Ishikawa (cell line): Measurements from ENCODE around the gene SPSB3.

Source experiments
- CEBPB ChIP-seq: IDR thresholded peaks from 2 replicates; pipeline ENCODE4 v1.6.1; 2012
- CREB1 ChIP-seq: IDR thresholded peaks from 2 replicates; pipeline ENCODE4 v1.6.1; 2012; ENCODE audit warnings: low read depth
- EGR1 ChIP-seq: IDR thresholded peaks from 2 replicates; pipeline ENCODE4 v1.6.1; 2012
- EP300 ChIP-seq: IDR thresholded peaks from 2 replicates; pipeline ENCODE4 v1.6.1; 2012; ENCODE audit warnings: borderline replicate concordance
- FOXM1 ChIP-seq: IDR thresholded peaks from 2 replicates; pipeline ENCODE4 v1.6.1; 2012; ENCODE audit warnings: low read depth, borderline replicate concordance
- NFIC ChIP-seq: IDR thresholded peaks from 2 replicates; pipeline ENCODE4 v1.6.1; 2012
- RAD21 ChIP-seq: IDR thresholded peaks from 2 replicates; pipeline ENCODE4 v1.6.1; 2012; ENCODE audit warnings: low read depth
- TAF1 ChIP-seq: IDR thresholded peaks from 2 replicates; pipeline ENCODE4 v1.6.1; 2012; ENCODE audit warnings: low read depth, mild to moderate bottlenecking
- TCF12 ChIP-seq: IDR thresholded peaks from 2 replicates; pipeline ENCODE4 v1.6.1; 2012; ENCODE audit warnings: low read depth
- TEAD4 ChIP-seq: IDR thresholded peaks from 2 replicates; pipeline ENCODE4 v1.6.1; 2012
- YY1 ChIP-seq: IDR thresholded peaks from 2 replicates; pipeline ENCODE4 v1.6.1; 2012; ENCODE audit warnings: low read depth
- ZBTB7A ChIP-seq: IDR thresholded peaks from 2 replicates; pipeline ENCODE4 v1.6.1; 2012; ENCODE audit warnings: low read depth
- TF ChIP-seq, protein P1 (sequence below): IDR thresholded peaks from 2 replicates; pipeline ENCODE4 v1.6.1; 2012; ENCODE audit warnings: low read depth, mild to moderate bottlenecking
- TF ChIP-seq, protein P2 (sequence below): IDR thresholded peaks from 2 replicates; pipeline ENCODE4 v1.6.1; 2012
- TF ChIP-seq, protein P3 (sequence below): IDR thresholded peaks from 2 replicates; pipeline ENCODE4 v1.6.1; 2012

Gene SPSB3

DNA sequence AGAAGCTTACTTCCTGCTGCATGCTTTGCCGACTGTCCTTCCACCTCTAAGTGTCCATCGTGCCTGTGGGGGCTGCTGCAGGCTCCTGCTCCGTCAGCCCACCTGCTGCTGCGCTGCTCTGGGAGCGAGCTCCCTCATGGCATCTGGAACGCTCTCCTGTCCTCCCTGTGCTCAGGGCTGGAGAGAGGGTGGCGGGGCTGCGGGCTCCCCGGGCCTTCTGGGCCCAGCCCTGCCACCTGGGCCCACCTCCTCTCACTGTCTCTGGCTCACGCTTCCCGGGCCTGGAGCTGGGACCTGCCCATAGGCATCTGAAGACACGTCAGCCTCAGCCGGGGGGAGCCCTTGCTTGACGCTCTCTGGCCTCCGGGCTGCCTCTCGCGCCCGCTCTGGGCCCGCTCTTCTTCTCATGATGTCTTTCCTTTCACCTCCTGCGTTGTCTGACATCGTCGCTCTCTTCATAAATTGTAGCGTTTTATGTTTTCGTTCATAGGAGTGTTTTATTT is 38.0 kb downstream of the SPSB3 start:
- TF ChIP-seq, protein P1, sequence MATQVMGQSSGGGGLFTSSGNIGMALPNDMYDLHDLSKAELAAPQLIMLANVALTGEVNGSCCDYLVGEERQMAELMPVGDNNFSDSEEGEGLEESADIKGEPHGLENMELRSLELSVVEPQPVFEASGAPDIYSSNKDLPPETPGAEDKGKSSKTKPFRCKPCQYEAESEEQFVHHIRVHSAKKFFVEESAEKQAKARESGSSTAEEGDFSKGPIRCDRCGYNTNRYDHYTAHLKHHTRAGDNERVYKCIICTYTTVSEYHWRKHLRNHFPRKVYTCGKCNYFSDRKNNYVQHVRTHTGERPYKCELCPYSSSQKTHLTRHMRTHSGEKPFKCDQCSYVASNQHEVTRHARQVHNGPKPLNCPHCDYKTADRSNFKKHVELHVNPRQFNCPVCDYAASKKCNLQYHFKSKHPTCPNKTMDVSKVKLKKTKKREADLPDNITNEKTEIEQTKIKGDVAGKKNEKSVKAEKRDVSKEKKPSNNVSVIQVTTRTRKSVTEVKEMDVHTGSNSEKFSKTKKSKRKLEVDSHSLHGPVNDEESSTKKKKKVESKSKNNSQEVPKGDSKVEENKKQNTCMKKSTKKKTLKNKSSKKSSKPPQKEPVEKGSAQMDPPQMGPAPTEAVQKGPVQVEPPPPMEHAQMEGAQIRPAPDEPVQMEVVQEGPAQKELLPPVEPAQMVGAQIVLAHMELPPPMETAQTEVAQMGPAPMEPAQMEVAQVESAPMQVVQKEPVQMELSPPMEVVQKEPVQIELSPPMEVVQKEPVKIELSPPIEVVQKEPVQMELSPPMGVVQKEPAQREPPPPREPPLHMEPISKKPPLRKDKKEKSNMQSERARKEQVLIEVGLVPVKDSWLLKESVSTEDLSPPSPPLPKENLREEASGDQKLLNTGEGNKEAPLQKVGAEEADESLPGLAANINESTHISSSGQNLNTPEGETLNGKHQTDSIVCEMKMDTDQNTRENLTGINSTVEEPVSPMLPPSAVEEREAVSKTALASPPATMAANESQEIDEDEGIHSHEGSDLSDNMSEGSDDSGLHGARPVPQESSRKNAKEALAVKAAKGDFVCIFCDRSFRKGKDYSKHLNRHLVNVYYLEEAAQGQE: no peak
- TF ChIP-seq CEBPB: no peak
- no peak for TF ChIP-seq TEAD4
- TF ChIP-seq EGR1: no peak
- no peak for TF ChIP-seq YY1
- TF ChIP-seq ZBTB7A: no peak
- TF ChIP-seq EP300: no peak
- no peak for TF ChIP-seq FOXM1
- TF ChIP-seq TCF12: no peak
- TF ChIP-seq TAF1: no peak
- TF ChIP-seq, protein P2, sequence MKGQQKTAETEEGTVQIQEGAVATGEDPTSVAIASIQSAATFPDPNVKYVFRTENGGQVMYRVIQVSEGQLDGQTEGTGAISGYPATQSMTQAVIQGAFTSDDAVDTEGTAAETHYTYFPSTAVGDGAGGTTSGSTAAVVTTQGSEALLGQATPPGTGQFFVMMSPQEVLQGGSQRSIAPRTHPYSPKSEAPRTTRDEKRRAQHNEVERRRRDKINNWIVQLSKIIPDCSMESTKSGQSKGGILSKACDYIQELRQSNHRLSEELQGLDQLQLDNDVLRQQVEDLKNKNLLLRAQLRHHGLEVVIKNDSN: no peak
- TF ChIP-seq RAD21: no peak
- TF ChIP-seq, protein P3, sequence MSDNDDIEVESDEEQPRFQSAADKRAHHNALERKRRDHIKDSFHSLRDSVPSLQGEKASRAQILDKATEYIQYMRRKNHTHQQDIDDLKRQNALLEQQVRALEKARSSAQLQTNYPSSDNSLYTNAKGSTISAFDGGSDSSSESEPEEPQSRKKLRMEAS: no peak
- TF ChIP-seq NFIC: no peak

DNA sequence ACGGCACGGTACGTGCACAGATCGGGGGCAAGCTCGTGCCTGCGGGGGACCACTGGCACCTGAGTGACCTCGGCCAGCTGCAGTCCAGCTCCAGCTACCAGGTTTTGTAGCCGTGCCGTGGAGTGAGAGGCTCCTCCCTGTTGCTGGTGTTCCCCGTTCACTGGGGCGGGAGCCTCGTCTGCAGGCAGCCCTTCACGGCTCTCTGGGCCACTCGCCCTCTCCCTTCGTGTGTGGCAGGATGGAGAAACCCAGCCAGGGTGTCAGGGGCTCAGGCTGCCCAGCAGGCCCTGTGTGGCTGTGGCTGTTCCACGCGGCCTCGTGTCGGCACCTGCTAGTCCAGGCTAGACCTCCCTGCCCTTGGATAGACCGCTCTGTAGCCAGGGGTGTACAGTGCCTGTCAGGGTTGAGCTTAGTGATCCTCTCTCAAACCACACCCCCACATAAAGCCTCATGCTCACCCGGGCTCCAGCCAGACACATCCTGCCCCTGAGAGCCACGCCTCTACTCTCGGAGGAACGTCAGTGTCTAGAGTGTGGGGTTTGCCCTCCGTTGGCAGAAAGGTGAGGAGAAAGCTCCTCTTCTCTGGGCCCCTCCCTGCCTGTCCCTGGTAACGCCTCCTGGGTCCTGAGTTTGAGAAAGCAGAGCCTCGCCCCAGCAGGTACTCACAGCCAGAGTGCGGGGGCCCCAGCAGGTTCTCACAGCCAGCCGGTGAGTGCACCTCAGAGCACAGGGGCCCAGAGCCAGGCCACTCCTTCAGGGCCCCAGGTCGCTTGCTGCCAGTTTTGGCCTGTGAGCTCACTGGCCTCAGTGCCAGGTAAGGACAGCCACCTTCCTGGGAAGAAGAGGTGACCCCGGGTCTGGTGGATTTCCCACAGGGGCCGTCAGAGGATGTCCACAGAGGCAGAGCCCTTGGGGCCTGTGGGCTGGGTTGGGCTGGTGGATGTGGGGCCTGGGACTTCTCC is 38.7 kb downstream of the SPSB3 start:
- TF ChIP-seq EGR1: no peak
- TF ChIP-seq TAF1: no peak
- TF ChIP-seq, protein P3: no peak
- TF ChIP-seq, protein P1: no peak
- no peak for TF ChIP-seq NFIC
- TF ChIP-seq RAD21: no peak
- TF ChIP-seq FOXM1: no peak
- no peak for TF ChIP-seq CREB1
- no peak for TF ChIP-seq ZBTB7A

DNA sequence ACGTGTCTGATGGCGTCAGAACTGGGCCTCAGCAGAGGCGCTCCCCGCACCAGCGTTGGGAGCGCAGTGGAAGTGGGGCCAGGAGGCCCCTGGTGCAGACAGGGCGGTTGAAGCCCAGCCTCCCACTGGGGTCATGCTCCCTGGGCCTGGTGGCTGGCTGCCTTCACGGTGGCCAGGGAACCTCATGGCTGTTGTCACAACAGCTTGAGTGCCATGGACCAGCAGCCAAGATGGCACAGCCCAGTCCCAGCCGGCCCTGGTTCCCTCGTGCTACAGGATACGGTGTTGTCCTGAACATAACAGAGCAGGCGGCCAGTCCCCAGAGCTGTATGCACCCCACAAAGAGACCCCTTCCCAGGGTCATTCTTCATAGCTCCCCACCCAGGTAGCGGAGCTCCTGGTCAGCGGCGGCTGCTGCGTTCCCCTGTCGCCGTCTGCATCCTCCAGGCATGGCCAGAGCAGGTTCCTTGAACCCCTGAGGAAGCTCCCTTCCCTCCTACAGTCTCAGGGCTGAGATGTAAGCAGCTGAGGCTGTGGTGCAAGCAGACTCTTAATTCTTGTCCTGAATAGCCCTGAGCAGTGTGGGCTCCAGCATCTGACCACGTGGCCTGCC is 40.7 kb downstream of the SPSB3 start:
- TF ChIP-seq ZBTB7A (no peak), TEAD4 (no peak), CREB1 (no peak), TCF12 (no peak), EP300 (no peak), EGR1 (no peak), TAF1 (no peak), RAD21 (no peak)
- TF ChIP-seq, protein P1: no peak
- TF ChIP-seq, protein P2: no peak
- TF ChIP-seq, protein P3: no peak
